Prostate gland (tissue), 2 donors: Measurements from ENCODE around the gene MOBP.

ENCODE experiments used
- CTCF ChIP-seq, 4 experiments: fragments of 200-600 bp in 2 of 4; fragments of 450-650 bp in 2 of 4; sonication (generic) in 2 of 4; IDR thresholded peaks; 1 replicate in 3 of 4; 2 replicates in 1 of 4; pipeline ENCODE4 v1.5.1; 2016 to 2019; ENCODE audit warnings: antibody characterized with exemption in 4 of 4, mild to moderate bottlenecking in 2 of 4, moderate library complexity in 2 of 4
- POLR2A ChIP-seq: fragments of 450-650 bp; IDR thresholded peaks from one replicate; pipeline ENCODE4 v1.6.1; 2016; ENCODE audit warnings: antibody characterized with exemption, mild to moderate bottlenecking
- POLR2AphosphoS5 ChIP-seq: sonication (generic); formaldehyde crosslinking; IDR thresholded peaks from one replicate; pipeline ENCODE4 v1.6.1; 2017; ENCODE audit warnings: antibody characterized with exemption

- TF ChIP-seq CTCF (IDR thresholded peaks at IDR 0.05) (no peak), POLR2A (no peak), POLR2AphosphoS5 (no peak)
Observed at GRCh38 chr3:39501968-39502837, 34.7 kb downstream of the MOBP start.
